ENCODE measurements around the gene WNT7B.

The WNT7B gene

DNA sequence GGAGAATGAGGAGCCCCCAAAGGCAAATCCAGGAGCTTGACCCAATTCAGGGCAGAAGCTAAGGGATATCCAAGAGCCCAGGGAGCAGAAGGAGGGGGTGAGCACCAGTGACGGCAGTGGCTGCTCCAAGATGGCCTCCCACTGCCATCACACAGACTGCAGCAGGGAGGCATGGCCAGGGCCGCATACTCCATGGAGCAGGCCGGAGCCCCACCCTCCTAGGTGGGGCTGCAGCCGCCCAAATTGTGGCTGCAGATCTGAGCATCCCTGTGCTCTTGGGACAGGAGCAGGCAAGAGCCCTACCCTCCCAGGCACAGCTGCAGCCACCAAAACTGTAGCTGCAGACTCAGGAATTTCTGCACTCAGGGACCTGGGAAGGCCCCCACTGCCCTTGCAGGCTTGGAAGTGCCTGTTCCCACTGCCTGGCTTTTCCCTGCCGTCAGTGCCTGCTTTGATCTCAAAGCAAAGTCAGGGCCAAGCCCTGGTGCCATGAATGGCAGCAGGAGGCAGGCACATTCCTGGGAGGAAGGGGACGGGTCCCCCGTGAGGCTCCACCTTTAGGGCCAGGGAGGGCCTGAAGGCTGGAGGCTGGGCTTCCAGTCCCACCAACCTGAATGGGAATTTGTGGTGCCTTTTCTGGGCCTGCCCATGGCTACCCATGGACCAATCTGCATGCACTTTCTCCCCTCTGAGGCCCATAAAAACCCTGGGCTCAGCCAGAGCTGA is 10.3 kb upstream of the WNT7B start:
- in situ Hi-C loops (cut with HindIII; ENCODE audit: low pct_ligation_motif_present, low sequenced_read_pairs), result no loop called here
- no peak for DNase-seq
- TF ChIP-seq, protein P1, sequence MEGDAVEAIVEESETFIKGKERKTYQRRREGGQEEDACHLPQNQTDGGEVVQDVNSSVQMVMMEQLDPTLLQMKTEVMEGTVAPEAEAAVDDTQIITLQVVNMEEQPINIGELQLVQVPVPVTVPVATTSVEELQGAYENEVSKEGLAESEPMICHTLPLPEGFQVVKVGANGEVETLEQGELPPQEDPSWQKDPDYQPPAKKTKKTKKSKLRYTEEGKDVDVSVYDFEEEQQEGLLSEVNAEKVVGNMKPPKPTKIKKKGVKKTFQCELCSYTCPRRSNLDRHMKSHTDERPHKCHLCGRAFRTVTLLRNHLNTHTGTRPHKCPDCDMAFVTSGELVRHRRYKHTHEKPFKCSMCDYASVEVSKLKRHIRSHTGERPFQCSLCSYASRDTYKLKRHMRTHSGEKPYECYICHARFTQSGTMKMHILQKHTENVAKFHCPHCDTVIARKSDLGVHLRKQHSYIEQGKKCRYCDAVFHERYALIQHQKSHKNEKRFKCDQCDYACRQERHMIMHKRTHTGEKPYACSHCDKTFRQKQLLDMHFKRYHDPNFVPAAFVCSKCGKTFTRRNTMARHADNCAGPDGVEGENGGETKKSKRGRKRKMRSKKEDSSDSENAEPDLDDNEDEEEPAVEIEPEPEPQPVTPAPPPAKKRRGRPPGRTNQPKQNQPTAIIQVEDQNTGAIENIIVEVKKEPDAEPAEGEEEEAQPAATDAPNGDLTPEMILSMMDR (IDR thresholded peaks at IDR 0.05; ENCODE audit: low read depth, low read length, missing control alignments), result no peak
- no peaks in the 10 kb centered on the region for H3K36me3 ChIP-seq (replicated peaks)
- H3K27ac ChIP-seq, result no peak overlapping the region
- no peak overlapping the region for H3K4me3 ChIP-seq (ENCODE audit: low read depth, low read length)
- no peaks in the 10 kb centered on the region for H3K27me3 ChIP-seq (replicated peaks)

DNA sequence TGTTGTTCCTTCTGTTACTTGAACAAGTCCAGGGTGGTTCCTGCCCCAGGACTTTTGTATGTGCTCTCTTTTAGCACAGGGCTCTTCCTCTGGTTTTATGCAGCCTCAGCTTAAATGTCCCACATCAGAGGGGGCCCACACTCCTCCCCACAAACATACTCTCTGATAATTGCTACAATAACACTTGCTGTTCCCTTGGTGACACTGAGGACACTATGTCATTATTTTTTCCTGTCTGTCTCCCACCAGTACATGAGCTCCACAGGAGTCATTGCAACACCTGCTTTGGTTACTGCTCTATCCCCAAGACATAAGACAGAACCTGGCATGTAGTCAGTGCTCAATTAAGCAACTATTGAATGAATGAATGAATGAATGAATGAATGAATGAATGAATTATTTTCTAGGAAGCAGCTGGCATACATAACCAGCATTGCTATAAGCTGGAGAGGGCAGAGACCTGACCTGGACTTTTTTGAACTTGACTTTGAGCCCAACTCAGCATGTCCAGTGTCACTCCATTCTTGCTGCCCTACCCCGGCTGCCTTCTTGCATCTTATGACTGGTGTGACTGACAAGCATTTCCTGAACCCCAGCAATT is 7.5 kb upstream of the WNT7B start:
- H3K36me3 ChIP-seq (replicated peaks), result no peaks in the 10 kb centered on the region
- no peak for DNase-seq
- no peaks in the 10 kb centered on the region for H3K27me3 ChIP-seq (replicated peaks)
- H3K27ac ChIP-seq, result no peak overlapping the region
- TF ChIP-seq, protein P1 (IDR thresholded peaks at IDR 0.05; ENCODE audit: low read depth, low read length, missing control alignments), result no peak
- no peak overlapping the region for H3K4me3 ChIP-seq (ENCODE audit: low read depth, low read length)
- in situ Hi-C loops (cut with HindIII; ENCODE audit: low pct_ligation_motif_present, low sequenced_read_pairs), result no loop called here

DNA sequence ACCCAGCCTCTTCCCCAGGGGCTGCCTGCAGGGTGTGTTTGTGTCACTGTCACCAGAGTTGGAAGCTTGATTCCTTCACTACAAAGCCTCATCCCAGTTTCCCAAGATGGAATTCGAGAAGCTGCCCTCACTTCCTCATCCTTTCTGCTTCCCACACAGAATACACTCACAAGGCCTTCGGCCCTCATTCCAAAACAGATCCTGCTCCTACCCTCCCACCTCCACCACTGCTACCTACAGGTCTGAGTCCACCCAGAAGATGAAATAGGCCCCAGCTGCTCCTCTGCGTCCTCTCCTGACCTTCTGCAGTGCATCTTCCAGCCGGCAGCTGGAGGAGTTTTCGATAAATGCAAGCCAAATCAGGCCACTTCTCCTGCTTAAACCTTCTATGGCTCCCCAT is 6.8 kb upstream of the WNT7B start:
- Histone ChIP-seq H3K36me3 (replicated peaks) (no peaks in the 10 kb centered on the region), H3K4me3 (ENCODE audit: low read depth, low read length) (no peak overlapping the region), H3K27ac (no peak overlapping the region), H3K27me3 (replicated peaks) (no peaks in the 10 kb centered on the region)
- DNase-seq, result no peak
- TF ChIP-seq, protein P1 (IDR thresholded peaks at IDR 0.05; ENCODE audit: low read depth, low read length, missing control alignments), result no peak
- in situ Hi-C loops (cut with HindIII; ENCODE audit: low pct_ligation_motif_present, low sequenced_read_pairs), result no loop called here

DNA sequence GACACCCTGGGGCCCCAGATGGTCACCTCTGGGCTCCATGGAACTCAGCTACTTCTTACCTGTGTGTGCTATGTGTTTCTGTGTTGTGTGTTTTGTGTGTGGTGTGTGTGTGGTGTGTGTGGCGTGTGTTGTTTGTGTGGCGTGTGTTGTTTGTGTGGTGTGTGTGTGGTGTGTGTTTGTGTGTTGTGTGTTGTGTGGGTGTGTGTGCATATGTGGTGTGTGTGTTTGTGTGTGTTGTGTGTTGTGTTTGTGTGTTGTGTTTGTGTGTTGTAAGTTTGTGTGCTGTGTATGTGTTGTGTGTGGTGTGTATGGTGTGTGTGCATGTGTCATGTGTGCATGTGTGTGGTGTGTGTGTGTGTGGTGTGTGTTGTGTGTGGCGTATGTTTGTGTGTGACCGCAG is 3.8 kb upstream of the WNT7B start:
- Histone ChIP-seq H3K36me3 (replicated peaks) (no peaks in the 10 kb centered on the region), H3K27ac (no peak overlapping the region), H3K27me3 (replicated peaks) (peaks cover 20% of the 10 kb centered on the region), H3K4me3 (ENCODE audit: low read depth, low read length) (no peak overlapping the region)
- in situ Hi-C loops (cut with HindIII; ENCODE audit: low pct_ligation_motif_present, low sequenced_read_pairs), result no loop called here
- DNase-seq, result no peak
- TF ChIP-seq, protein P1 (IDR thresholded peaks at IDR 0.05; ENCODE audit: low read depth, low read length, missing control alignments), result no peak

DNA sequence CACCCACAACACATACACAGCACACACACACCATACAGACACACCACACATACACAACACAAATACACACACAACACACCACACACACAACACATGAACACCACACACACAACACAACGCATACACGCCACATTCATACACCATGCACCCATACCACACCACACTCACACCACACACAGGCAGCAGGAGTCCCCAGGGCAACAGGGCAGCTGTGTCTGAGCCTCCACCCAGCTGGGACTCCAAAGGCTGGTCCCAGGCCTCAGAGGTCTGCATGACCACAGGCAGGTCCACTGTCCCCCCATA is 3.3 kb upstream of the WNT7B start:
- in situ Hi-C loops (cut with HindIII; ENCODE audit: low pct_ligation_motif_present, low sequenced_read_pairs), result no loop called here
- H3K27me3 ChIP-seq (replicated peaks), result peaks cover 25% of the 10 kb centered on the region

More for the DNA sequence above, 3.3 kb upstream of the WNT7B start:
- DNase-seq, result no peak
- no peak overlapping the region for H3K4me3 ChIP-seq (ENCODE audit: low read depth, low read length)
- H3K36me3 ChIP-seq (replicated peaks), result no peaks in the 10 kb centered on the region
- H3K27ac ChIP-seq, result no peak overlapping the region
- TF ChIP-seq, protein P1 (IDR thresholded peaks at IDR 0.05; ENCODE audit: low read depth, low read length, missing control alignments), result no peak

Measured in brain microvascular endothelial cell (primary cell).